Skin epidermis (tissue), 12 donors: ENCODE measurements around the gene CASS4.
"Not testable (repeated sequence)": the region's sequence is repeated elsewhere in the genome, so short reads cannot be mapped to it uniquely, and the experiment has no call there.

Experiments used
- H3K27ac ChIP-seq, 21 experiments: fragments of 200-600 bp; sonication (generic) in 11 of 21; one replicate each; pipeline ENCODE4 v1.5.0; 2020; ENCODE audit warnings: mild to moderate bottlenecking in 3 of 21, inconsistent platforms in 2 of 21, moderate library complexity in 2 of 21
- H3K4me3 ChIP-seq, 7 experiments: fragments of 200-600 bp; sonication (generic) in 2 of 7; one replicate each; pipeline ENCODE4 v1.5.0; 2020; ENCODE audit warnings: inconsistent platforms in 2 of 7, mild to moderate bottlenecking in 2 of 7, moderate library complexity in 1 of 7

Gene CASS4, protein sequence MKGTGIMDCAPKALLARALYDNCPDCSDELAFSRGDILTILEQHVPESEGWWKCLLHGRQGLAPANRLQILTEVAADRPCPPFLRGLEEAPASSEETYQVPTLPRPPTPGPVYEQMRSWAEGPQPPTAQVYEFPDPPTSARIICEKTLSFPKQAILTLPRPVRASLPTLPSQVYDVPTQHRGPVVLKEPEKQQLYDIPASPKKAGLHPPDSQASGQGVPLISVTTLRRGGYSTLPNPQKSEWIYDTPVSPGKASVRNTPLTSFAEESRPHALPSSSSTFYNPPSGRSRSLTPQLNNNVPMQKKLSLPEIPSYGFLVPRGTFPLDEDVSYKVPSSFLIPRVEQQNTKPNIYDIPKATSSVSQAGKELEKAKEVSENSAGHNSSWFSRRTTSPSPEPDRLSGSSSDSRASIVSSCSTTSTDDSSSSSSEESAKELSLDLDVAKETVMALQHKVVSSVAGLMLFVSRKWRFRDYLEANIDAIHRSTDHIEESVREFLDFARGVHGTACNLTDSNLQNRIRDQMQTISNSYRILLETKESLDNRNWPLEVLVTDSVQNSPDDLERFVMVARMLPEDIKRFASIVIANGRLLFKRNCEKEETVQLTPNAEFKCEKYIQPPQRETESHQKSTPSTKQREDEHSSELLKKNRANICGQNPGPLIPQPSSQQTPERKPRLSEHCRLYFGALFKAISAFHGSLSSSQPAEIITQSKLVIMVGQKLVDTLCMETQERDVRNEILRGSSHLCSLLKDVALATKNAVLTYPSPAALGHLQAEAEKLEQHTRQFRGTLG

DNA sequence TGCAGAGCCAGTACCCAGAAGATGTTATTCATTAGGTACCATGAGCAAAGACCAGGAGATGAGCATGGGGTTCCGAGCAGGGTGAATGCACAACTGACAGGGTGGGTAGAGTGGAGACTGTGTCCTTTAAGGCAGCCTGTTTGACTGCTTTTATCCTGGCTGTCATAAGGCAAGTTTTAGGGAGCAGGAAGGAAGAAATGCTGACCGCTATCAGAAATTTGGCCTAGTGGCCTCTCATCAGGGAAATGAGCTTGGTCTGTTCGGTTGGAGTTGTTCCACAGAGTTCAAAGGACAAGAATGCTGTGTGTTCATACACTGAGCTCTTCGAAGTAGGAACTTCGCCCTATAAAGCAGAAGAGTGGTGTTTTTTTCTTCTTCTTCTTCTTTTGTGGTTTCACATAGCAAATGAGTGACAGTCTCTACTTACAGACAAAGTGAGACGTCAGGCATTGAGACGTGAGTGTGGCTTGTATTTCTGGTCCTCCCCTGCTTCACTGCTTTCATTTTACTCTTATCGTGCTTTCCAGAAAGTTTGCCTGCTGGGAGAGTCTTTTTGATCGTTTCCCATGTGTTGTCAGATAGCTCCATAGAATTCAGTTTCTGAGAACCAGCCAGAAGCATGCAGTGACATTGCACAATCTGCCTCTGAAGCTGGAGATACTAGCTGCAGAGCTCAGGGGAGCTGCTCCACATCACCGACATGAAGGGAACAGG is at the start of gene CASS4:
Gene CASS4 (plus strand): TSS at position 502 of the 714 bp plus-strand sequence. CDS start 199 bp downstream, at position 701.
- Histone ChIP-seq H3K4me3 (peak within 1 kb of the TSS in 6 of 7 experiments; percentile 6 to 29 (median 15)), H3K27ac (peak within 1 kb of the TSS in 19 of 21 experiments; percentile 18 to 85 (median 63))

DNA sequence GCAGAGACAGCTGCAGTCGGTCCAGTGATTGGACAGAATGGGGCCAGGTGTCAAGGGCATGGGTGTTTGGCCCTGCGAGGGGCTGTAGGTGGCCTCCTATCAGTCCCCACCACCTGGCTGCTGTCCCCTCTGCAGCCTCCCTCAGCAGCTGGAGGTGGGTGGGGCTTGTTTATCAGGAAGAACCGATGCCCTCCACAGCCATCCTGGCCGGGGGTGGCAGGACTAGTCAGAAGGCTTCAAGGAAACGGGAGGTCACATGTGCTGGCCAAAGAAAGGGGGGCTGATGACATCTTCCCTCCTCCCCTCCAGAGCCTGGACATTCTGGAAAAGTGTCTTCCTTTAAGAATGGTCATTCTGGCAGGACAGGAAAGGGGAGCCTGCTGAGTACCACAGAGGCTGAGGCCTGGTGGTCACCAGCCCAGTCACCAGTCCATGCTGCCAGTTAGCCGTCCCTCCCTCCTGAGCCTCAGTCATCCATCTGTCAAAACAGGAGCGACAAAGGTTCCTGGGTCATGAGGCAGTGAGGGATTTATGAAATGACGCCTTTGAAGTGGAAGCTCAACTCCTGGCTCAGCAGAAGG is 49.1 kb upstream of the CASS4 start:
- no peak overlapping the region for H3K4me3 ChIP-seq
- peak overlapping the region in 1 of 21 experiments; percentile 10 for H3K27ac ChIP-seq

- no peak overlapping the region for H3K4me3 ChIP-seq
- H3K27ac ChIP-seq, result no peak overlapping the region
Measured at GRCh38 chr20:56363491-56363890, 48.6 kb upstream of the CASS4 start.

GRCh38 chr20:56368351-56369134 is 43.5 kb upstream of the CASS4 start:
- no peak overlapping the region for H3K27ac ChIP-seq

DNA sequence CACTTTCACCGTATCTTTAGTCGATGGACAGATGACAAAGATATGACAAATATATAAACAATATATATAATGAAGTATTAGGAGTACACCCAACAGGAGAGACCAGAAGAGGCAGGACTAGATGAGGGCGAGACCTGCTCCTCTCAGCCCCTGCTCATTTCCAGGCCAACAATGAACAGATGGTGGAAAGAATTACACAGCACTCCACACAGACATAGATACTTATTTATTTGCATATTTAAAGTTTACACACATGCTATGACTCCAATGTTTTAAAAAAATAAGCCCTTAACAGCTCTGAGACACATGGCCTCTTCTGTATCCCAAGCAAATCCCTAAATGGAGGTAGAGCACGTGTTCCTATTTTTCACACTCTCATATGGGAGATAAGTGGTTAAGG is 42.9 kb upstream of the CASS4 start:
- H3K4me3 ChIP-seq, result no peak overlapping the region
- H3K27ac ChIP-seq, result no peak overlapping the region

More at GRCh38 chr20:56368351-56369134, 43.5 kb upstream of the CASS4 start:
- H3K4me3 ChIP-seq, result no peak overlapping the region

DNA sequence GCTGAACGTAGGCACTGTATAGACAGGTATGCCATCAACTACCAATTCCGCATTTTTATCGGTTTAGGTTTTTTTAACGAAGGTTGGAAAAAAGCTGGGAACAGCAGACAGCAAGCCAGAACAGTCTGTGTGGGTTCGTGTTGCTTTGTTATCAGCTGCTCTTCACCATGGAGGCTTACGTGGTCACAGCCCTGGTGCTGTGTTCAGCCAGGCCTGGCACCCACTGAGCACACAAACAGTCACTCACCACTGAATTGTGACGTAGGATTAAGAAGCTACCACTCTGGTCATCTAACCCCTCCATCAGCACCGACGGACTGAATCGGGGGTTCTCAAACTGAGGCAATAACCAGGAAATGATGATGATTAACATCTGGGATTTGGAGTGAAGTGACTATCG is 40.1 kb upstream of the CASS4 start:
- Histone ChIP-seq H3K4me3 (no peak overlapping the region), H3K27ac (no peak overlapping the region)

DNA sequence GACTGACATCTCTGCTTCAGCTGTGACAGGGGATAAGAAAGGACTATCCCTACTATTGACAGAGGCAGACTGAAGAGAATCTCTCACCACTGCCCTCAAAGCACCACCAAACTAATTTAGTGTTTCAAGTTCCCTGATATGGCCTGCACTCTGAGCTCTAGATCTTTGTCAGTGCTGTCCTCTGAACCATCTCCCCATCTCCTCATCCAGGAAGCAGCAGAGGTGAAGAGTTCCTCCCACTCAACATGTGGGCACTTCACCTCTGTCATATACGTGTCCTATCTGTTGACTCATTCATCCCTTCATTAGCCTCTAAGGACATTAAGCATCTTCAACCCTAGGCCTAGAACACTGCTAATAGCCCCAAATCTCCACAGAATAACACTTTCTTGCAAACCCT is 39.2 kb upstream of the CASS4 start:
- Histone ChIP-seq H3K27ac (peak overlapping the region in 2 of 21 experiments; percentile 13 to 56), H3K4me3 (no peak overlapping the region)

DNA sequence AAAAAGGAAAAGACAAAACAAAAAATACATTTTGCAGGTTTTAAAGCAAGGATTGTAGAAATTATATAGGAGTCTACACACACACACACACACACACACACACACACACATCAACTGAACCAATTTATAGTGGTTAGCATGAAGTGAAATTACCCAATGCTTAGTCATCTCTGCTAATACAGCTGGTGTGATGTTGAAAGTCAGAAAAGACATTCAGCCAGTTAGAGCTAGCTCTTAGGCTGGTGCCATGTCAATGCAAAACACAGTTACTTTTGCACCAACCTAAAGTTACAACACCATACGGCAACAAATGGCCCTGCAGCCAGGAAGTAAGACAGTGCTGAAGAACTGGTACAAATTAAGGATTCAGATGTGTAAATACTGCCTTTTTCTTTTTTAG is 38.1 kb upstream of the CASS4 start:
- Histone ChIP-seq H3K27ac (peak overlapping the region in 3 of 21 experiments; percentile 15 to 56 (median 50)), H3K4me3 (no peak overlapping the region)

GRCh38 chr20:56376331-56376730 is 35.7 kb upstream of the CASS4 start:
- peak overlapping the region in 2 of 21 experiments; percentile 18 to 30 for H3K27ac ChIP-seq

GRCh38 chr20:56378386-56378785 is 33.7 kb upstream of the CASS4 start:
- Histone ChIP-seq H3K4me3 (no peak overlapping the region), H3K27ac (no peak overlapping the region)

More at GRCh38 chr20:56376331-56376730, 35.7 kb upstream of the CASS4 start:
- no peak overlapping the region for H3K4me3 ChIP-seq

- H3K4me3 ChIP-seq, result no peak overlapping the region
- H3K27ac ChIP-seq, result no peak overlapping the region
Measured at GRCh38 chr20:56380375-56380774, 31.7 kb upstream of the CASS4 start.

DNA sequence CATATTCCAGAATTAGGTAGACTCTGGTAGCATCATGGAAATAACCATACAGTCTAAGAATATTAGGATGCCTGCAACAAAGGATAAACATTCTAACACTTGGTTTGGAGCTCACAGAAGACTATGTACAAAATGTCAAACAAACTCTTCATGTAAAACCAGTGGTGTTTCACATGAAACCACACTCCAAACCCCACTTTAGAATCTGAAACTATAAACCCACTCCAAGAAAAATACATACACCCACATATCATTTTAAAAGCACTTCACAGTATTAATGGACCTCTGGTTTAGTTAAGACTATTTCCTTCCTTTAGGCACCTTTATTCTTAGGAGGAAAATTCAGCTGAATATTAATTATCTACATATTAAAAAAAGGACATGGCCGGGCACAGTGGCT is 30.6 kb upstream of the CASS4 start:
- Histone ChIP-seq H3K4me3 (no peak overlapping the region), H3K27ac (no peak overlapping the region)

DNA sequence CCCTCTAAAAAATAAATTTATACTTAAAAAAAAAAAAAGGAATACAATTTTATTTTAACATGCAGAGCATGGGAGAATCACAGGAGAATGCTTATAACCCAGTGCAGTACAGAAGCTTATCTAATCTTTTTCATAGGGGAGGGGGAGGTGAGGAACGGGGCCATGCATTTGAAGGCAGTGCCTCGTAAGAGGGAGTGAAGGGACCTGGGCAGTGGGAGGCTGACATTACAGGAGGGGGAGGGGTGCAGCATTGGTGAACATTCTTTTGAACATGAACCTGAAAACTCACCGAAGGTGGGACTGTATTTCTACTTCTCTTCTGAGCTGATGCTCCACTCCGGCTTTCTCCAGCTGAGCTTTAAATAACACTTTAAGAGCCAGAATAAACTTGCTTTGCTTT is 29.4 kb upstream of the CASS4 start:
- H3K4me3 ChIP-seq, result no peak overlapping the region

GRCh38 chr20:56383334-56383733 is 28.7 kb upstream of the CASS4 start:
- Histone ChIP-seq H3K27ac (no peak overlapping the region), H3K4me3 (no peak overlapping the region)

More for the DNA sequence above, 29.4 kb upstream of the CASS4 start:
- no peak overlapping the region for H3K27ac ChIP-seq

- Histone ChIP-seq H3K27ac (no peak overlapping the region), H3K4me3 (no peak overlapping the region)
Measured at GRCh38 chr20:56385130-56385529, 26.9 kb upstream of the CASS4 start.

DNA sequence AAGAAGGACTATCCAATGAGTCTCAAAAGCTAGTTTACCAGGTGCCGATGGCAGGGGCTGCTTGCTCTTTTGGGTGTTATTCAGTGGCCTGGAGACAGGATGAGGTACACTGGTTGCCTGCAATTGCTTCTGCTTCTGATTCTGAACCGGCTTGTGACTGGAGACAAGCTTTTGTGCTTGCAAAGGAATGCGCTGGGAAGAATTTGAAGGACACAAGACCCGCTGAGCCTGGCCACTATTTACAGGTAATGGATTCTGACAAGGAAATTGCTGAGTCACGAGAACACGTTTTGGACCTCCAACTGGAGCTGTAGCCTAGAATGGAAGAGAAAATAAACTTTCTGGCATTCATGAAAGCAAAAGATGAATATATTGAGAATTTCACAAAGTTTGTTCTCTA is 25.8 kb upstream of the CASS4 start:
- Histone ChIP-seq H3K4me3 (no peak overlapping the region), H3K27ac (no peak overlapping the region)

DNA sequence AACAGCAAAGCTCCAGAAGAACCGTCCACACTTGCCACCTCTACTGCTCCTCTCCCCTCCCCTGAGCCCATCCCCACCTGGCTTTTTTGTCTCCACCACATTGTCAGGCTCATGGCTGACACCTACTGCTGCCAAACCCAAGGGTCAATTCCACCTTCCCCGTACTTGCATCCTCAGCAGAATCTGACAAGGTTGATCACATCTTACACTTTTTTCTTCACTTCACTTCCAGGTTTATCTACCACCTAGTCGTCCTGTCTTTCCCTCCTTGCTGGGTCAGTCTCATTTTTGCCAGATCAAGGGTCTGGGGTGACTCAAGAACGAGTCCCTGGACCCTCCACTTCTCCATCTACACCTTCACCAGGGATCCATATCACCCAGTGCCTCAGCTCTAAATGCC is 23.2 kb upstream of the CASS4 start:
- Histone ChIP-seq H3K4me3 (no peak overlapping the region), H3K27ac (no peak overlapping the region)

- Histone ChIP-seq H3K27ac (no peak overlapping the region), H3K4me3 (no peak overlapping the region)
Measured at GRCh38 chr20:56389807-56390206, 22.3 kb upstream of the CASS4 start.

DNA sequence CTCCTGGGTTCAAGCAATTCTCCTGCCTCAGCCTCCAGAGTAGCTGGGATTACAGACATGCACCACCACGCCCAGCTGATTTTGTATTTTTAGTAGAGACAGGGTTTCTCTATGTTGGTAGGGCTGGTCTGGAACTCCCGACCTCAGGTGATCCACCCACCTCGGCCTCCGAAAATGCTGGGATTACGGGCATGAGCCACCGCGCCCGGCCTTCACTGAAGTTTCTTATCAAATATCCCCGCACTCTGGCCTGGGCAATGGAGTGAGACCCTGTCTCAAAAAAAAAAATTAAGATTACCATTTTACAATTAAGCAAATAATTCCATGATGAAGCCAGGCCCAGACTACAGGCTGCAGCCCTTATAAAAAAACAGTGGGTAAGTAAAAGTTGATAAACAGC is 21.7 kb upstream of the CASS4 start:
- H3K27ac ChIP-seq, H3K4me3 ChIP-seq: not testable (repeated sequence)
